ENCODE data around the gene SETD2.

Gene SETD2

GRCh38 chr3:47007482-47008233 lies 156.3 kb downstream of the SETD2 start:
- DNase-seq, result no peak

- no peak for DNase-seq
Measured at GRCh38 chr3:47007001-47007400, 156.9 kb downstream of the SETD2 start.

- DNase-seq, result no peak
Measured at GRCh38 chr3:47006145-47006651, 157.7 kb downstream of the SETD2 start.

GRCh38 chr3:47005212-47006144 lies 158.4 kb downstream of the SETD2 start:
- DNase-seq, result no peak

GRCh38 chr3:47004369-47005211 lies 159.3 kb downstream of the SETD2 start:
- no peak for DNase-seq

GRCh38 chr3:47003461-47004368 lies 160.2 kb downstream of the SETD2 start:
- DNase-seq, result no peak

- DNase-seq, result no peak
Measured at GRCh38 chr3:47003056-47003410, 160.9 kb downstream of the SETD2 start.

- no peak for DNase-seq
Measured at GRCh38 chr3:47002171-47003055, 161.5 kb downstream of the SETD2 start.

GRCh38 chr3:47001731-47002170 lies 162.2 kb downstream of the SETD2 start:
- no peak for DNase-seq

- DNase-seq, result no peak
Measured at GRCh38 chr3:47000922-47001730, 162.8 kb downstream of the SETD2 start.

- DNase-seq, result no peak
Measured at GRCh38 chr3:47000198-47000815, 163.6 kb downstream of the SETD2 start.

GRCh38 chr3:46999516-47000197 lies 164.3 kb downstream of the SETD2 start:
- no peak for DNase-seq

- no peak for DNase-seq
Measured at GRCh38 chr3:46998852-46999515, 164.9 kb downstream of the SETD2 start.

- DNase-seq, result no peak
Measured at GRCh38 chr3:46998121-46998851, 165.6 kb downstream of the SETD2 start.

- no peak for DNase-seq
Measured at GRCh38 chr3:46997453-46998091, 166.3 kb downstream of the SETD2 start.

- DNase-seq, result no peak
Measured at GRCh38 chr3:46996689-46997452, 167.0 kb downstream of the SETD2 start.

Measured in NCI-H1436 treated with DMSO at 0.1 percent for 48 hours (cell line).